ENCODE results near the gene EFNB3. TPM values are rescaled to one million over a fixed set of nuclear protein-coding genes. Genes with fewer than 3 reads are reported as not detected.

Gene EFNB3
- total RNA-seq, 3 donors from 2014 or later (not counting 1 experiment from before 2014, with no cell fraction given), result not detected

DNA sequence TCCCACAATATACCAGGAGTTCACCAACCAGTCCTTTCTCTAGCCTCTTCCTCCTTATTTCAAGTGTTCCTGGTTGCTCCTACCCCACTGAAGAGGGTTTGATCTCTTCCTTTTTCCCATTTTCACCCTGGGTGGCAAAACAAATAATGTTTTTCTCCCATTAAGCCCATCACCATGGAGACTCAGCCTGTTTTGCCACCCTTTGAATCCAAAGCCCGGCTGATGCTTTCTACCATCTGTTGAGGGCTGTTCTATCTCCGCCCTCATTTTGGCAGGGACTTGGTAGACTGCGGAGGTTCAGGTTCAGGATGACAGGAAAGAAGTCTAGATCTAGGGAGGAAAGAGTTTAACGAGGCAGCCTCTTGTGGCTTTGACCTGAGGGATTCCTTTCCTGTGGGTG is 15.1 kb downstream of the EFNB3 start:
- Mint-ChIP-seq H3K27me3 (ENCODE audit: low read depth in 2 of 2) (peaks cover 49 to 64% of the 10 kb centered on the region in 2 donors), H3K4me3 (no peak overlapping the region), H3K36me3 (no peaks in the 10 kb centered on the region), H3K27ac (no peak overlapping the region), H3K4me1 (peaks cover 0 to 18% of the 10 kb centered on the region in 2 donors), H3K9me3 (no peaks in the 10 kb centered on the region)
- 63% methylated on average over 4 of the region's 4 CpGs for WGBS (ENCODE audit: insufficient coverage)
- TF ChIP-seq, protein P1, sequence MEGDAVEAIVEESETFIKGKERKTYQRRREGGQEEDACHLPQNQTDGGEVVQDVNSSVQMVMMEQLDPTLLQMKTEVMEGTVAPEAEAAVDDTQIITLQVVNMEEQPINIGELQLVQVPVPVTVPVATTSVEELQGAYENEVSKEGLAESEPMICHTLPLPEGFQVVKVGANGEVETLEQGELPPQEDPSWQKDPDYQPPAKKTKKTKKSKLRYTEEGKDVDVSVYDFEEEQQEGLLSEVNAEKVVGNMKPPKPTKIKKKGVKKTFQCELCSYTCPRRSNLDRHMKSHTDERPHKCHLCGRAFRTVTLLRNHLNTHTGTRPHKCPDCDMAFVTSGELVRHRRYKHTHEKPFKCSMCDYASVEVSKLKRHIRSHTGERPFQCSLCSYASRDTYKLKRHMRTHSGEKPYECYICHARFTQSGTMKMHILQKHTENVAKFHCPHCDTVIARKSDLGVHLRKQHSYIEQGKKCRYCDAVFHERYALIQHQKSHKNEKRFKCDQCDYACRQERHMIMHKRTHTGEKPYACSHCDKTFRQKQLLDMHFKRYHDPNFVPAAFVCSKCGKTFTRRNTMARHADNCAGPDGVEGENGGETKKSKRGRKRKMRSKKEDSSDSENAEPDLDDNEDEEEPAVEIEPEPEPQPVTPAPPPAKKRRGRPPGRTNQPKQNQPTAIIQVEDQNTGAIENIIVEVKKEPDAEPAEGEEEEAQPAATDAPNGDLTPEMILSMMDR (IDR thresholded peaks at IDR 0.05), result no peak
- Histone ChIP-seq H3K27me3 (ENCODE audit: control insufficient read depth, insufficient read depth, low read length) (peaks cover 27% of the 10 kb centered on the region), H3K27ac (ENCODE audit: low read length) (no peak overlapping the region), H3K36me3 (ENCODE audit: control insufficient read depth, insufficient read depth, low read length) (no peaks in the 10 kb centered on the region), H3K4me1 (ENCODE audit: control insufficient read depth, insufficient read depth, low read length) (peaks cover 12% of the 10 kb centered on the region), H3K9me3 (ENCODE audit: control insufficient read depth, insufficient read depth, low read length) (no peaks in the 10 kb centered on the region), H3K4me3 (ENCODE audit: low read length) (no peak overlapping the region)
- intact Hi-C loops (cut with micrococcal nuclease), result no loop called here
- no peak for ATAC-seq
- no peak for DNase-seq

DNA sequence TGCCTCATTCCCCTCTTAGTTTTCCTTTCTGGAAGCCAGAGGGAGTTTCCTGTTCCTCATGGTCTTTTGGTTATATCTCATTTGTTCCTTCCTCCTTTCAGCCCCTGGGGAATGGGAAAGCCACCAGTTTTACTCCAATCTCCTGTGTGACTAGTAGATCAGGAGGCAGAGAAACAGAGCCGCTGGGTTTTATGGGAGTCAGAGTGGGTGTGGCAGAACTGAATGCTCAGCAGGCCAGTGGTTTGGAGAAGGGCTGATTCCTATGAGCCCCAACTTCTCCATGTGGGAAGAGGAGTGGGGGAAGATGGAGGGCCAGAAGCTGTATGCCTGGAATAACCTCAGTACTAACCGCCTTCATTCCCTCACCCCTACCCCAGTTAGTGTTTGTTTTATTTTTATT is 16.6 kb downstream of the EFNB3 start:
- H3K27me3 Mint-ChIP-seq (ENCODE audit: low read depth in 2 of 2), result peaks cover 37 to 51% of the 10 kb centered on the region in 2 donors
- no peak overlapping the region for H3K27ac Mint-ChIP-seq
- no peak overlapping the region for H3K4me3 Mint-ChIP-seq
- no peak for ATAC-seq
- H3K36me3 ChIP-seq (ENCODE audit: control insufficient read depth, insufficient read depth, low read length), result no peaks in the 10 kb centered on the region
- no peaks in the 10 kb centered on the region for H3K9me3 ChIP-seq (ENCODE audit: control insufficient read depth, insufficient read depth, low read length)
- H3K27ac ChIP-seq (ENCODE audit: low read length), result no peak overlapping the region
- WGBS (ENCODE audit: insufficient coverage), result 73% methylated on average over 1 of the region's 2 CpGs
- H3K27me3 ChIP-seq (ENCODE audit: control insufficient read depth, insufficient read depth, low read length), result peaks cover 15% of the 10 kb centered on the region
- no peaks in the 10 kb centered on the region for H3K9me3 Mint-ChIP-seq
- TF ChIP-seq, protein P1 (IDR thresholded peaks at IDR 0.05), result no peak
- peaks cover 11% of the 10 kb centered on the region for H3K4me1 ChIP-seq (ENCODE audit: control insufficient read depth, insufficient read depth, low read length)
- H3K4me1 Mint-ChIP-seq, result peaks cover 0 to 18% of the 10 kb centered on the region in 2 donors
- H3K4me3 ChIP-seq (ENCODE audit: low read length), result no peak overlapping the region
- intact Hi-C loops (cut with micrococcal nuclease), result no loop called here
- DNase-seq, result no peak
- H3K36me3 Mint-ChIP-seq, result no peaks in the 10 kb centered on the region

DNA sequence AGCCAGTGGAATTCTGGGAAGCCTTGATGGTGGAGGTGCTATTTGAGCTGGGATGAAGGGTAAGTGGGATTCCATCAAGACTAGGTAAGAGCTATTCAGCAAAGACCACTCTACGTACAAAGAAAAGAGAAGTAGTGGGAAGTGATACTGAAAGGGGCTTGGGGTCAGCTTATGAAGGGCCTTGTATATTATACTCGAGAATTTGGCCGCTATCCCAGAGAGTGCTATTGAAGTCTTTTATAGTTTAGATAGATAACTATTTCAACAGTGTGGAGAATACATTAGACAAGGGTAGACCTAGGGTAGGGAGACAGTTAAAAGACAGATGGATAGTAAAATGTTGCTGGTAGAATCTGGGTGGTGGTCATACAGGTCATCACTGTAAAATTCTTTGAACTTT is 22.9 kb downstream of the EFNB3 start:
- no peak overlapping the region for H3K27ac ChIP-seq (ENCODE audit: low read length)
- H3K4me3 ChIP-seq (ENCODE audit: low read length), result no peak overlapping the region
- H3K9me3 ChIP-seq (ENCODE audit: control insufficient read depth, insufficient read depth, low read length), result no peaks in the 10 kb centered on the region
- no peaks in the 10 kb centered on the region for H3K27me3 ChIP-seq (ENCODE audit: control insufficient read depth, insufficient read depth, low read length)
- TF ChIP-seq, protein P1 (IDR thresholded peaks at IDR 0.05), result no peak
- Mint-ChIP-seq H3K36me3 (no peaks in the 10 kb centered on the region), H3K9me3 (no peaks in the 10 kb centered on the region), H3K27me3 (ENCODE audit: low read depth in 2 of 2) (peaks cover 17 to 21% of the 10 kb centered on the region in 2 donors), H3K4me1 (no peaks in the 10 kb centered on the region), H3K27ac (no peak overlapping the region), H3K4me3 (no peak overlapping the region)
- H3K4me1 ChIP-seq (ENCODE audit: control insufficient read depth, insufficient read depth, low read length), result no peaks in the 10 kb centered on the region
- intact Hi-C loops (cut with micrococcal nuclease), result no loop called here
- H3K36me3 ChIP-seq (ENCODE audit: control insufficient read depth, insufficient read depth, low read length), result no peaks in the 10 kb centered on the region
- DNase-seq, result no peak
- ATAC-seq, result no peak
- 94% methylated on average over 3 of the region's 3 CpGs for WGBS (ENCODE audit: insufficient coverage)

DNA sequence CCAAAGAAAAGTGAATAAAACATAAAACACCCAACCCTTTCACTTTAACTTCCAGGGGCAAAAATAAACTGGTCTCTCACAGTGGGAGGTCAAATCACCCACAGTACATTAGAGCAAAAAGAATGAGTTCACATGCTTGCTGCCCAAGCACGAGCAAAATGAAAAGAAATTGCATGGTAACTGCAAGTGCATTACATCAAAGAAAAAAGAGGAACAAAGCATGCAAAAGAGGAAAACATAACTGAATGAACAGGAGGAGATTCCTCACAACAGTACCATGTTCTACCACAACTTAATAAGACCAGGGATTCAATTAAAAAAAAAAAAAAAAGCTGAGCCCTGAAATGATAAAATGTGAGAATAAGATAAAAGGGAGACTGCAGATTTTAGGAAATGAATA is 24.8 kb downstream of the EFNB3 start:
- Histone ChIP-seq H3K9me3 (ENCODE audit: control insufficient read depth, insufficient read depth, low read length) (no peaks in the 10 kb centered on the region), H3K4me3 (ENCODE audit: low read length) (no peak overlapping the region), H3K36me3 (ENCODE audit: control insufficient read depth, insufficient read depth, low read length) (no peaks in the 10 kb centered on the region), H3K4me1 (ENCODE audit: control insufficient read depth, insufficient read depth, low read length) (no peaks in the 10 kb centered on the region), H3K27ac (ENCODE audit: low read length) (no peak overlapping the region), H3K27me3 (ENCODE audit: control insufficient read depth, insufficient read depth, low read length) (no peaks in the 10 kb centered on the region)
- no peak for ATAC-seq
- no peak overlapping the region for H3K27ac Mint-ChIP-seq
- peaks cover 15 to 18% of the 10 kb centered on the region in 2 donors for H3K27me3 Mint-ChIP-seq (ENCODE audit: low read depth in 2 of 2)
- WGBS (ENCODE audit: insufficient coverage), result 0% methylated on average over 1 of the region's 1 CpG
- intact Hi-C loops (cut with micrococcal nuclease), result no loop called here
- H3K9me3 Mint-ChIP-seq, result no peaks in the 10 kb centered on the region
- TF ChIP-seq, protein P1 (IDR thresholded peaks at IDR 0.05), result no peak
- no peaks in the 10 kb centered on the region for H3K4me1 Mint-ChIP-seq
- no peaks in the 10 kb centered on the region for H3K36me3 Mint-ChIP-seq
- DNase-seq, result no peak
- no peak overlapping the region for H3K4me3 Mint-ChIP-seq

Data from natural killer cell (primary cell).